ENCODE results near the gene CACNA1G.

CACNA1G gene

DNA sequence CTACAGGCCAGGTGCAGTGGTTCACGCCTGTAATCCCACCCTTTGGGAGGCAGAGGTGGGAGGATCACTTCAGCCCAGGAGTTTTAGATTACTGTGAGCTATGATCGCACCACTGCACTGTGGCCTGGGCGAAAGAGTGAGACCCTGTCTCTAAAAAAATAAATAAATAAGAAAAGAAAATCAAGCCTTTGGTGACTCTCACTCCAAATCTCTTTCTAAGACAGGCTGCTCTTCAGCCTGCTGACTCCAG lies 75.1 kb downstream of the CACNA1G start:
- no peak for FAIRE-seq

DNA sequence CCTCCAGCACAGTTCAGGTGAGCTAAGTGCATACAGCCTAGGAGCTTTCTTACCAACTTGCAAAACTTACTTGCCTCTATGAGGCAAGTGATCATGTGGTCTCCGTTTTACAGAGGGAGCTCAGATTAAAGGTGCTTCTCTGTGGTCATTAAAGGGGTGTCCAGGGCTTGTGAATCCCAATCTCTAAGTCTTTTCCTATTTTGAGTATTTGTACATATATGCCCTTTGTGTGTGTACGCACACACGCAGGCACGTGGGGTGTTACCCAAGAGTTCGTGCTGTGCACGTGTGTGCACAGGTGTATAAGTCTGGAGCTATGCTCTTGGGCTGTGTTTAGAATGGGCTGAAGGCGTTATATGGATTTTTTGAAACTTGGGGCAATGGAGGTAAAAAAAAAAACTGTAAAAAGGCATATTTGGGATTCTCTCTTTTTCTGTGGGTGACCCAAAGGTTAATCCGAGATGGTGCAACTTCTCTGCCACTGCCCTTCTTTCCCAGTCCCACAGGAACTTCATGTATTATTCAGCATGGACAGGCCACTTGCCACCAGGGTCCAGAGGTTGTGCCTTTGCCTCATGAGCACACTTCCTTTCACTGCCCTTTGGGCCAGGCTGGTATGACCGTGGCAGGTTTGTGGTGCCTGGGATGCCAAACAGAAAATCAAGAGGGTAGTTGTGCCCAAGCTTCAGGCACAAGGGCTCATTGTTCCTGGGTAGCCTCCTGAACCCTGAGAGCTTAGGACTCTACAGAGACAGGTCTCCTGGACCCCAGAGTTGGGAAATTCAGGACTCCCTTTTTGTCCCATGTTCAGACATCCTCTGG lies 75.7 kb downstream of the CACNA1G start:
- no peak for FAIRE-seq

DNA sequence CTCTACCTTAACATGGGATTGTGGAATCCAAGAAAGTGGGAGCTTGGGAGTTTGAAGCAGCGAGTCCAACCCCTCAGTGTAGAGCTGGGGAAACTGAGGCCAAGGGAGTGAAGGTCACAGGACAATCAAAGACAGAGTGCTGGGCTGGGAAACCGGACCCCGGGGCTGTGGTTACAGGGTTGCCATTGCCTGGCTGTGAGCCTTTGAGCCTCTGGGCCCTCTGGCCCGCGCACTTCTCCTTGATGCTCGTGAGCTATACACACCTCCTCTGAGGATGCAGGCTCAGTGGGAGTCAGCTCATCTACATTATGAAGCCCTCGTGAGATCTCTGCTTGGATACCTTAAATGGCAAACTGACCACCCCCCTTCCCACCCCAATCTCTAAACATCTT lies 76.3 kb downstream of the CACNA1G start:
- FAIRE-seq: no peak

GRCh38 chr17:50637829-50638605 lies 77.5 kb downstream of the CACNA1G start:
- no peak for FAIRE-seq

DNA sequence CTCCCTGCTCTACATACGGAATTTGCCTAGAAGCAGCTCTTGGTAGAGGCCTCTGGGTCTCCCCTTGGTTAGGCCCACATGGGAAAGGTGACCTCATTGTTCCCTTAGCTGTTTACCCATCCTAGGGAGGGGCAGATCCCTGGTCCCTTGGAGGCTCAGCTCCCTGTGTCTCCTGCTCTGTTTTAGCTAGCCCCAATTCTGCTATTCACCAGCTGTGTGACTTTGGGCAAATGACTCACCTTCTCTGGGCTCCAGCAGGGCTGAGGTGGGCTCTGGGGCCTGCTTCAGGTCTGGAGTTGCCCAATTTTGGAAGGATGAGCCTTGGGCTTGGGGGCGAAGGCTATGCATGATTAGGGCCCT lies 78.1 kb downstream of the CACNA1G start:
- no peak for FAIRE-seq

DNA sequence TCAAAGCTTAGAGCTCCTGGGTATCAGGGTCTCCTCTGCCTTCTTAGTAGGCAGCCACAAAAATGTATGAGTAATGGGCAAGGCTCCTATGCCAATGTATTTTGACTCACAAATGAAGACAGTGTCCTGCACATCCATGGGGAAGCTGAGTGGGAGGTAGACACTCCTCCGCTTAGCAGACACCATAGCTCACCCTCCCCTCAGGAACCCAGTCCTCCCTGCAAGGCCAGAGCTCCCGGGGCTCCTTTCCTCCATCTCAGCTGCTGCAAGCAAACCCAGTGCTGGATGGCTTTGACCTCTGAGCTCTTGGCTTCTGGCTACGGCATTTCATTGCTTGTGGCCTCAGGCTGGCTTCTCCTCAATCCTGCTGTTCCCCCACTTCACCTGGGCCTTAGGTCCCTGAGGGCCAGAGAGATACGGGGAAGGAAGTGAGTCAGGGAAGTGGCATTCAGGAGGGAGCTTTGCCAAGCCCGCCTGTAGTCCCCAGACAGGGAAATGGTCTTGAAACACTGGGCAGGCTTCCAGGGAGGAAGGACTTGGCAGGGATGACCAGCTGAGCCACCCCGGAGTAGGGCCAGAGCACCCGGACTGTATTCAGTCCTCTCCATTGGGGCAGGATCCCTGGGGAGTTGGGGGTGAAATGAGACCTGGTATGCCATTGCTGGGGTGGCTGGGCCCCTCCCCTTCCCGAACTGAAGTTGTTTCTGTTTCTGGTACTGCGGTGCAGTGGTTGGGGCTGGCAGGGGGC lies 78.6 kb downstream of the CACNA1G start:
- FAIRE-seq: no peak

GRCh38 chr17:50640686-50641351 lies 80.3 kb downstream of the CACNA1G start:
- FAIRE-seq: no peak

- FAIRE-seq: no peak
These were observed 80.8 kb downstream of the CACNA1G start for GRCh38 chr17:50641357-50641756.

- no peak for FAIRE-seq
These were observed 81.7 kb downstream of the CACNA1G start for GRCh38 chr17:50642071-50642721.

DNA sequence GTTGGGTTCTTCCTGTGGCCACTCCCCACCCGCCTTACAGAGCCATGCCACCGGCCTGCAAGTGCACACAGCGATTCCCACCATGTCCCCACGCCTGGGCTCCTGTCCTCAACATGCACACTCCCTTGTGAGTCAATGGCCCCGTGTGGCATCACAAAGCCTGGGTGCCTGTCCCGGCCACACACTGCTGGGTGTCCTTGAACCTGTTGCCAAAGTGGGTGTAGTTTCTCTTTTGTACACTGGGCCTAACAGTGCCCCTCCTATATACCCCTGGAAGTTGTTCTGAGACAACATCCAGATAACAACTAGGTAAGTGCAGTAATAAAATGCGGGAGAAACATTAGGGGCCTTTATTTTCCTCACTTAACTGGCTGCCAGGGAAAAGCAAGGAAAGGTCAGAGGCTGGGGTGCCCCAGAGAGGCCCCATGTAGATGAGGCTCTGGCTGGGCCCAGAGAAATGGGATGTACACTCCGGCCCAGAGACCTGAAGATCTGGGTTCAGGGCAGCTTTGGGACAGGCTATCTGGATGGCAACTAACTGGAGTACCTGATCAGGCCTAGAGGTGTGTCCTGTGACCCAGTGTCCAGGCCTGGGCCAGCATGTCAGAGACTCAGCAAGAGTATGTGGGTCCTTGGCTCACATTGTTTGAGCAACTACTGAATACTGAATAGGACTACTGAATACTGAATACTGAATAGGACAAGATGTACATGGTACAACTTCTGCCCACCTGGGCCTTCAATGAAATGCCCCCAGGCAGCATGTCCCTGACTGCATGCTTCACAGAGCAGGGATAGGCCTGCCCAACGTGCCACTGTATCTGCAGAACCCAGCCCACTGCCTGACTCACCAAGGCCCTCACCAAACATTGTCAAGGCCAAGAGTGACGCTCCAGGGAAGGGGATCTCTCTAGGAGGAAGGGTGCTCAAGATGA lies 82.5 kb downstream of the CACNA1G start:
- no peak for FAIRE-seq

GRCh38 chr17:50645748-50646682 lies 85.5 kb downstream of the CACNA1G start:
- FAIRE-seq: no peak

DNA sequence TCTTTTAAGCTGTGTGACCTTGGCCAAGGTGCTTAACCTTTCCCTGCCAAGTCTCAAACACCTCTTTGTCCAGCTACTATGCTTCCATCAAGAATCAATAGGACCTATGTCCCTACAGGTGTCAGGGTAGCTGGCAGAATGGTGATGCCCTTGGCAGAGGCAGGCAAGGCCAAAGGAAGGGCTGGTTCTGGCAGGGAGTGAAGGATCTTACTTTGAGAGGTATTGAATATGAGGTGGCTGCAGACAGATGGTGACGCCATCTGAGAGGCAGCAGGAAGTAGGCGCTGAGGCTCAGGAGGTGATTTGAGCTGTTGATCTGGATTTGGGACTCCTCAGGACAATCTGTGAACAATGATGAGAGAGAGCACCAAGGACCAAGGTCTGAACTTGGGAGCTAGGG lies 86.7 kb downstream of the CACNA1G start:
- no peak for FAIRE-seq

- FAIRE-seq: no peak
These were observed 88.8 kb downstream of the CACNA1G start for GRCh38 chr17:50649042-50649908.

DNA sequence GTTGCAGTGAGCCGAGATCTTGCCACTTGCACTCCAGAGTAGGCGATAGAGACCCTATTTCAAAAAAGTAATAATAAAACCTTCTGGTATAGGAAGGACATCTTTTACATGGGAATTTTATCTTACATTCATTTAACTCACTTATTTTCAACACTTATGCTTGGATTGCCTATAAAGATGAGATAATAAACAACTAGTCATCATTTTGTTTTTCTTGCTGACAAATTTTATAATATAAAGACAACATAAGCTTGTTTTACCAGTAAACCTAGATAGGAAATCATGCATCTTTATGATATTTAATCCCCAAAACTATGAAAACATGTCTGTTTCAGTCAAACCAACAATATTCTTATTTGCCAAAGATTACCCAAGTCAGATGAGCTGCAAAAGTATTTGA lies 91.1 kb downstream of the CACNA1G start:
- FAIRE-seq: no peak

DNA sequence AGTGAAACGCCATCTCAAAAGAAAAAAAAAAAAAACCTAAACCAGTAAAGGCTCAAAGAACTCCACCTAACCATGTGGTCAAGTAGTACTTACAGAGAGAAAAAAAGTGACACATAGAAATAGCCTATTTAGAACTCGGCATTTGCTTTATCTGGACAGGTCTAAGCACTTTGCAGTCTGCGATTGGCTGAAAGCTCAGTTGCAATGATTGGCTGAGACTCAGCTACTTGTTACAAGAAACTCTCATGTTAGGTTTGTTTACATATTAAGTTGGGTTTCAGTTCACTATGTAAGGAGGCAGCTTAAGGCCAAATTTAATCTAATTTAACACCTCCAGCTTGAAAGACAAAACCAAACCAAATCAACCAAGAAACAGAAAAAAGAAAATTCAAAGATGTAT lies 93.2 kb downstream of the CACNA1G start:
- FAIRE-seq: no peak

- no peak for FAIRE-seq
These were observed 96.0 kb downstream of the CACNA1G start for GRCh38 chr17:50656509-50656908.

GRCh38 chr17:50657054-50657453 lies 96.5 kb downstream of the CACNA1G start:
- no peak for FAIRE-seq

DNA sequence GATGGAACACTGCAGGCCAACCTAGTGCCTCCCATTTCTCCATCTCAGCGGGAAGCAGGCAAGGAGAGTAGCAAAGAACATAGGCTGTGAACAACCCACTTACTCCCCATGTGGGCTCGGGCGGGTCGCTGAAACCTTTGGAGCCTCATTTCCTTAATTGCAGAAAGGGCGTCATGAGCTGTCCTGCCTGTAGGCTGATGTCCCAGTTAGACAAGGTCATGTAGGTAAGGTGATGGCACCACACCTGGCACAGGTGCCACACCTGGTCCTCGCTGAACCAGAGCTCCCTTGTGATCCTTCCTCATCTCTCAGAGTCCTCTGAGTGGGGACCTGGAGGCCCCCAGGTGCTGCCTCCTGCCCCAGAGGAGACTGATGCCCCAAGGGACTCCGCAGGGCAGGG lies 97.1 kb downstream of the CACNA1G start:
- FAIRE-seq: no peak

GRCh38 chr17:50658616-50659015 lies 98.1 kb downstream of the CACNA1G start:
- no peak for FAIRE-seq

GRCh38 chr17:50659179-50659578 lies 98.7 kb downstream of the CACNA1G start:
- no peak for FAIRE-seq

Data from TTC549 (cell line).